ENCODE data around the gene TMC1.
"Not testable (repeated sequence)": the region's sequence is repeated elsewhere in the genome, so short reads cannot be mapped to it uniquely, and the experiment has no call there.

TMC1 gene

GRCh38 chr9:72538921-72539702 is 17.7 kb downstream of the TMC1 start:
- H2BK120ac ChIP-seq (ENCODE audit: insufficient read depth, low read length, poor library complexity): no peak overlapping the region
- H2BK5ac ChIP-seq (ENCODE audit: low read depth, low read length, poor library complexity): peak overlapping the region; percentile 40
- no peak overlapping the region for H3K4me2 ChIP-seq (ENCODE audit: low read length)
- H2AFZ ChIP-seq (ENCODE audit: insufficient read depth, low read length, poor library complexity): no peak overlapping the region
- no peak overlapping the region for H3K4me3 ChIP-seq (ENCODE audit: low read depth, low read length)
- WGBS (ENCODE audit: extremely low coverage, insufficient coverage, insufficient read length): no CpG with 5 or more reads among the region's 4 CpGs
- no peaks in the 10 kb centered on the region for H3K79me2 ChIP-seq (ENCODE audit: control insufficient read depth, insufficient read depth, low read length, poor library complexity)
- no peak overlapping the region for H3K23ac ChIP-seq (ENCODE audit: low read length)
- no peak overlapping the region for H3K4ac ChIP-seq (ENCODE audit: low read depth, low read length)
- H3K79me1 ChIP-seq (ENCODE audit: low read length): peaks cover 4% of the 10 kb centered on the region
- peak overlapping the region; percentile 28 for H4K8ac ChIP-seq (ENCODE audit: low read depth, low read length)
- no peak overlapping the region for H3K14ac ChIP-seq (ENCODE audit: low read length)
- no peak overlapping the region for H4K91ac ChIP-seq (ENCODE audit: low read depth, low read length)
- peaks cover 6 to 9% of the 10 kb centered on the region in 2 experiments for H3K4me1 ChIP-seq (ENCODE audit: control insufficient read depth in 1 of 2, insufficient read depth in 2 of 2, low read length in 2 of 2)
- DNase-seq: peak; percentile 40 to 64
- H3K27ac ChIP-seq (ENCODE audit: low read depth, low read length): no peak overlapping the region
- H3K18ac ChIP-seq (ENCODE audit: low read length): no peak overlapping the region
- no peaks in the 10 kb centered on the region for H3K27me3 ChIP-seq (ENCODE audit: insufficient read depth, low read length)
- H4K12ac ChIP-seq (ENCODE audit: low read depth, low read length): no peak overlapping the region
- no peak overlapping the region for H3K9ac ChIP-seq (ENCODE audit: low read length)
- H2AK5ac ChIP-seq (ENCODE audit: low read length): no peak overlapping the region
- H3K9me3 ChIP-seq (ENCODE audit: insufficient read depth, low read depth, low read length): peaks cover 5% of the 10 kb centered on the region
- H2BK12ac ChIP-seq (ENCODE audit: low read length): peak overlapping the region; percentile 43
- H3K36me3 ChIP-seq (ENCODE audit: control insufficient read depth in 1 of 2, insufficient read depth in 2 of 2, low read length in 2 of 2): no peaks in the 10 kb centered on the region

GRCh38 chr9:72539824-72540347 is 18.5 kb downstream of the TMC1 start:
- H3K36me3 ChIP-seq (ENCODE audit: control insufficient read depth in 1 of 2, insufficient read depth in 2 of 2, low read length in 2 of 2): no peaks in the 10 kb centered on the region
- no peak overlapping the region for H4K91ac ChIP-seq (ENCODE audit: low read depth, low read length)
- H2AK5ac ChIP-seq (ENCODE audit: low read length): no peak overlapping the region
- H3K9ac ChIP-seq (ENCODE audit: low read length): no peak overlapping the region
- H3K4ac ChIP-seq (ENCODE audit: low read depth, low read length): no peak overlapping the region
- H2BK120ac ChIP-seq (ENCODE audit: insufficient read depth, low read length, poor library complexity): no peak overlapping the region
- no CpG with 5 or more reads among the region's 6 CpGs for WGBS (ENCODE audit: extremely low coverage, insufficient coverage, insufficient read length)
- H2AFZ ChIP-seq (ENCODE audit: insufficient read depth, low read length, poor library complexity): no peak overlapping the region
- no peak overlapping the region for H3K23ac ChIP-seq (ENCODE audit: low read length)
- H3K79me1 ChIP-seq (ENCODE audit: low read length): peaks cover 4% of the 10 kb centered on the region
- peaks cover 5% of the 10 kb centered on the region for H3K9me3 ChIP-seq (ENCODE audit: insufficient read depth, low read depth, low read length)
- H3K14ac ChIP-seq (ENCODE audit: low read length): peak overlapping the region; percentile 28
- H3K27ac ChIP-seq (ENCODE audit: low read depth, low read length): no peak overlapping the region
- peak overlapping the region; percentile 43 for H2BK12ac ChIP-seq (ENCODE audit: low read length)
- H3K18ac ChIP-seq (ENCODE audit: low read length): no peak overlapping the region
- H2BK5ac ChIP-seq (ENCODE audit: low read depth, low read length, poor library complexity): no peak overlapping the region
- no peak for DNase-seq
- peaks cover 6 to 9% of the 10 kb centered on the region in 2 experiments for H3K4me1 ChIP-seq (ENCODE audit: control insufficient read depth in 1 of 2, insufficient read depth in 2 of 2, low read length in 2 of 2)
- H3K4me2 ChIP-seq (ENCODE audit: low read length): no peak overlapping the region
- H4K8ac ChIP-seq (ENCODE audit: low read depth, low read length): no peak overlapping the region
- no peaks in the 10 kb centered on the region for H3K79me2 ChIP-seq (ENCODE audit: control insufficient read depth, insufficient read depth, low read length, poor library complexity)
- no peaks in the 10 kb centered on the region for H3K27me3 ChIP-seq (ENCODE audit: insufficient read depth, low read length)
- no peak overlapping the region for H3K4me3 ChIP-seq (ENCODE audit: low read depth, low read length)
- H4K12ac ChIP-seq (ENCODE audit: low read depth, low read length): no peak overlapping the region

- H3K79me2 ChIP-seq (ENCODE audit: control insufficient read depth, insufficient read depth, low read length, poor library complexity): no peaks in the 10 kb centered on the region
- no peak overlapping the region for H3K14ac ChIP-seq (ENCODE audit: low read length)
- no CpG with 5 or more reads among the region's 6 CpGs for WGBS (ENCODE audit: extremely low coverage, insufficient coverage, insufficient read length)
Measured at GRCh38 chr9:72540348-72540873, 19.0 kb downstream of the TMC1 start.

GRCh38 chr9:72542537-72542833 is 21.1 kb downstream of the TMC1 start:
- H2AFZ ChIP-seq (ENCODE audit: insufficient read depth, low read length, poor library complexity); H3K4me3 ChIP-seq (ENCODE audit: low read depth, low read length); H3K79me1 ChIP-seq (ENCODE audit: low read length); H2BK5ac ChIP-seq (ENCODE audit: low read depth, low read length, poor library complexity); H3K27ac ChIP-seq (ENCODE audit: low read depth, low read length); H3K9me3 ChIP-seq (ENCODE audit: insufficient read depth, low read depth, low read length); H3K4ac ChIP-seq (ENCODE audit: low read depth, low read length); H3K18ac ChIP-seq (ENCODE audit: low read length); H3K36me3 ChIP-seq (ENCODE audit: control insufficient read depth in 1 of 2, insufficient read depth in 2 of 2, low read length in 2 of 2); H3K9ac ChIP-seq (ENCODE audit: low read length); H3K23ac ChIP-seq (ENCODE audit: low read length); DNase-seq; H2AK5ac ChIP-seq (ENCODE audit: low read length); H3K4me1 ChIP-seq (ENCODE audit: control insufficient read depth in 1 of 2, insufficient read depth in 2 of 2, low read length in 2 of 2); H4K91ac ChIP-seq (ENCODE audit: low read depth, low read length); H3K79me2 ChIP-seq (ENCODE audit: control insufficient read depth, insufficient read depth, low read length, poor library complexity); H3K14ac ChIP-seq (ENCODE audit: low read length); H3K27me3 ChIP-seq (ENCODE audit: insufficient read depth, low read length); H4K12ac ChIP-seq (ENCODE audit: low read depth, low read length); H4K8ac ChIP-seq (ENCODE audit: low read depth, low read length); H3K4me2 ChIP-seq (ENCODE audit: low read length); H2BK120ac ChIP-seq (ENCODE audit: insufficient read depth, low read length, poor library complexity): not testable (repeated sequence)
- WGBS (ENCODE audit: extremely low coverage, insufficient coverage, insufficient read length): no CpG with 5 or more reads among the region's 5 CpGs
- peak overlapping the region; percentile 35 for H2BK12ac ChIP-seq (ENCODE audit: low read length)

More at GRCh38 chr9:72540348-72540873, 19.0 kb downstream of the TMC1 start:
- Histone ChIP-seq H2BK12ac (ENCODE audit: low read length) (no peak overlapping the region), H2AFZ (ENCODE audit: insufficient read depth, low read length, poor library complexity) (no peak overlapping the region), H2BK5ac (ENCODE audit: low read depth, low read length, poor library complexity) (no peak overlapping the region), H3K9ac (ENCODE audit: low read length) (no peak overlapping the region), H2BK120ac (ENCODE audit: insufficient read depth, low read length, poor library complexity) (no peak overlapping the region), H3K23ac (ENCODE audit: low read length) (no peak overlapping the region), H3K27ac (ENCODE audit: low read depth, low read length) (no peak overlapping the region), H3K4me2 (ENCODE audit: low read length) (no peak overlapping the region), H3K18ac (ENCODE audit: low read length) (no peak overlapping the region), H4K8ac (ENCODE audit: low read depth, low read length) (no peak overlapping the region), H3K9me3 (ENCODE audit: insufficient read depth, low read depth, low read length) (peaks cover 5% of the 10 kb centered on the region), H3K36me3 (ENCODE audit: control insufficient read depth in 1 of 2, insufficient read depth in 2 of 2, low read length in 2 of 2) (no peaks in the 10 kb centered on the region), H3K4me1 (ENCODE audit: control insufficient read depth in 1 of 2, insufficient read depth in 2 of 2, low read length in 2 of 2) (peaks cover 6 to 9% of the 10 kb centered on the region in 2 experiments), H4K91ac (ENCODE audit: low read depth, low read length) (no peak overlapping the region), H3K79me1 (ENCODE audit: low read length) (peaks cover 4% of the 10 kb centered on the region), H3K4me3 (ENCODE audit: low read depth, low read length) (no peak overlapping the region), H3K4ac (ENCODE audit: low read depth, low read length) (no peak overlapping the region), H4K12ac (ENCODE audit: low read depth, low read length) (no peak overlapping the region), H2AK5ac (ENCODE audit: low read length) (no peak overlapping the region), H3K27me3 (ENCODE audit: insufficient read depth, low read length) (no peaks in the 10 kb centered on the region)
- peak; percentile 83 to 84 for DNase-seq

All from trophoblast cell (in vitro differentiated cells and primary cell).